Embryonic facial prominence (tissue), 1 donor: Measurements from ENCODE around the gene BCR.

Experiments
- DNase-seq: peaks from one replicate; pipeline ENCODE4 v3.0.0-alpha.2; 2016; ENCODE audit errors: extremely low spot score

BCR gene

GRCh38 chr22:23245045-23245798 lies 64.9 kb downstream of the BCR start:
- DNase-seq: no peak

DNA sequence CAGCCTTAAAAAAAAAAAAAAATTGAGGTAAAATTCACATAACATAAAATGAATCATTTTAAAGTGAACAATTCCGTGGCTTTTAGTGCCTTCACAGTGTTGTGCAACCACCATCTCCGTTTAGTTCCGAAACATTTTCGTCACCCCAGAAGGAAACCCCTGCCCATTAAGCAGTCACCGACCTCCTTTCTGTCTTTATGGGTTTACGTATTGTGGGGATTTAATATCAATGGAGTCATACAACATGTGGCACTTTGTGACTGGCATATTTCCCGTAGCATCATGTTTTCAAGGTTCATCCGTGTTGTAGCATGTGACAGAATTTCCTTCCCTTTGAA lies 65.5 kb downstream of the BCR start:
- no peak for DNase-seq

- DNase-seq: no peak
Measured at GRCh38 chr22:23246982-23247766, 66.9 kb downstream of the BCR start.

DNA sequence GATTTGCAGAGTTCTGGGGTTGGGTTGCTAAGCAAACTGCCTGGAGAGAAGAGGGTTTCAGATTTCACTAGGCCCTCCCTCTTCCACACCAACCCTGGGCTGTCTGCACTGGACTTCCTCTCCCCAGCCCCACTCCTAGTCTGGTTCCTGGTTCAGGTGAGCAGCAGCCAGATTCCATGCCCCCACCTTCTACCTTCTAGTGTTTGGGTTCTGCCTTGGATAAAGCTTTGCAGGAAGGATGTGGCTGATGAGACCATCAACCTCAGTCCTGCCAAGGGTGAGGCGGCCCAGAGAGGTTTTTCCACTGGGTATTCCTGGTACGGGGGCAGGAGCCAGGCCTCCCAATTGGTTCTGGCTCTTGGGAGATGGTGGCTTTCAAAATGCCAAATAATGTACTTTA lies 68.3 kb downstream of the BCR start:
- no peak for DNase-seq

GRCh38 chr22:23250056-23250784 lies 69.9 kb downstream of the BCR start:
- no peak for DNase-seq

DNA sequence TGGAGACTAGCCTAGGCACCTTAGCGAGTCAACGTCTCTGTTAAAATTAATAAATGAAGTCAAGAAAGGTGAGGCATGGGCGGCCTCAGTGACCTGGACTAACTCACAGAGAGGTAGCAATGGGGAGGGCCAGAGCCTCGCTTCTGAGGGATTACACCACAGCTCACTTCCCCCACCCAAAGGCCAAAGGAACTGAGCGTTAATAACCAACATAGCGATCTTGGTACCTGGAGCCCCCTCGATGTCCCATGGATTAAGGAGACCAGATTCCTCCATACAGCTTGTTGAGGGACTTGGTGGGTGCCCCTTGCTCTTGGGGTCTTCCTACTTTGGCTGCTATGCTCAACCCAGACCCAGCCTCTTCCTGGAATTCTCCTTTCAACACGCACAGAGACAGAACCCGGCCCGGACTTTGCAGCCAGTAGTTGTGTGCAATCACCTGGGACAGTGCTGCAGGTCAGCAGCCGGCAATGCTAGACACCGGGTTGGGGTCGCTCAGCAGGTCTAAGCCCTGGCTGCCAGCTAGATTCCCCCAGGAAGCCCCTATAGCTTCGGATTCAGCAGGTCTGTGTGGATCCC lies 70.6 kb downstream of the BCR start:
- no peak for DNase-seq

- DNase-seq: no peak
Measured at GRCh38 chr22:23251445-23252093, 71.3 kb downstream of the BCR start.

- no peak for DNase-seq
Measured at GRCh38 chr22:23253475-23254055, 73.3 kb downstream of the BCR start.

DNA sequence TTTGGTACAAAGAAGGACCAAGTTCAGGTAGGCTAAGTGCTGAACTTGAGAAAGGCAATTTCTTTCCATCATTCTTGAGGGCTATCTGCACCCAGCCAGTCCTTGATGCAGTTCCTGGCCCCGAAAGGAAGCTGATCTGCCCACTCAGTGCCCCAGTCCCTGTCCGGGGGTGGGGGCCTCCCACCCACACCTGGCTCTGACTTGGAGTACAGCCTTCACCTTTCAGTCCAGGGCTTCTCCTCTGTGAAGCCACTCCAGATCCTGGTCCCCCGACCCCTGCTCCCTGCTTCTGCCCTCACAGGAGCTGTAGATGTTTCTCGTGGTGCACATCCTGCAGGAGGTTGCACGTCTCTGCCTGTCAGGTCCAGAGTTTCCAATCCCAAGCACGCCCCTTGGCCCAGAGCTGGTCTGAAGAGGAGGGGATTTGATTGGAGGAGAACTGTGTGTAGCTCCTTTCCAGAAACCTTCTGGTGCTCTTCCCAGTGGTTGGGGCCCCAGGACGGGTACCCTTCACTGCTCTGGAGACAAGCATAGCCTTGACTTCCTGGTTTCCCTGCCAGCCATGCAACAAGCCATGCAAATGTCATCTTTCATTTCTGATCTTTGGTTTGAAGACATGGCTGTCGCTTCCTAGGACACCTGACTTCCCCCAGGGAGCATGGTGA lies 75.3 kb downstream of the BCR start:
- no peak for DNase-seq

GRCh38 chr22:23256171-23256932 lies 76.0 kb downstream of the BCR start:
- DNase-seq: no peak

DNA sequence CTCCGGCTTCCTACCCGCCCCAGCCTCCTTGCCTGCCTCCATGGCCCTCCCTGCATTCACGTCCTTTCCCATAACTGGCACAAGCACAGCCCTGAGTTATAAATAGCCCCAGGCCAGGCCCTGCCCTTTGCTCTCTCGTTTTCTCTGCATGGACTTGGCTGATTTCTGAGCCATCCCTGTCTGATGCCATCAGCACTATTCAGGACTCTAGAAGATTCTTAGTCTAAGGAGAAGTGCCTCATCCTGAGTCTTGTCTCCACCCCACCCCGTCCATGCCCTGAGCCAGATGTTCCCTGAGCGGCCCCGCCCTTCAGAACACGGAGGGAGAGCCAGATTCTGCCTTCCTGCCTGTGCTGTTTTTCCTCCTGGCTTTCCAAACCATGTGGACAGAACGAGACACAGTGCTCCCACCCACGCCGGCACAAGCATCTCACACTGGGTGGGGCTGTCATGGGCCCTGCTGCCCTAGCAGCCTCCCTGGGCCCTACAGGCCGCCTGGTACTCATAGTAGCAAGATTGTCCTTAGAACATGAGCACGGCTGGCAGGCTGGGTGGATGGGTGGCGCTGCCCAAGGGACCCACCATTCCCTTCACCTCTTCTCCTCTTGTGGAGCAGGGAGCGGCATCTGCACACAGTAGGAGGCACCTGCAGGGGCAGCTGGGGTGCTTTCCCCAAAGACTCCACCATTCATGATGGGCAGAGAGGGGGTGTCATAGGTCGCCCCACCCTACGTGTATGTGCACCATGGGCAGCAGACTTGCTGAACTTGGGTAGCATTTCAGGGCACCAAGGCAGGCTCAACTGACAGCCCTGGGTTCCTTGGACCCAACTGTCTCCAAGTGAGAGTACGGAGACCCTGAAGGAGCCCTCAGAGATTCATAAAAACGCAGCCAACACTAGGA lies 76.9 kb downstream of the BCR start:
- DNase-seq: no peak

GRCh38 chr22:23257889-23258825 lies 77.8 kb downstream of the BCR start:
- DNase-seq: no peak

DNA sequence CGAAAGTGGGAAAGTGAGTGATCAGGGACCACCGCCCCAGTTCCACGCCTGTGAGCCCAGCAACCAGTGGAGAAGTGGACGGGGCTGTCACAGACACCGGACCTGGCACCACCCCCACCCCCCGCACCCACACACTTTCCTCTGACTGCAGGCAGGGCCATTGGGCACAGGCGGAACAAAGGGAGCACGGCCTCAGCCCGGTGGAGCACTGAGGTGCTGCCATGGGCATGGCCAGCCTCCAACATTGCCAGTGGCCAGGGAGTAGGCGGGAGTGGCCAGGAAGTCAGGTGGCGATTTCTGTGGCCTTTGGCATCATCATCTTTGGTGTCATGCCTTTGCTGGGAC lies 78.5 kb downstream of the BCR start:
- DNase-seq: no peak

DNA sequence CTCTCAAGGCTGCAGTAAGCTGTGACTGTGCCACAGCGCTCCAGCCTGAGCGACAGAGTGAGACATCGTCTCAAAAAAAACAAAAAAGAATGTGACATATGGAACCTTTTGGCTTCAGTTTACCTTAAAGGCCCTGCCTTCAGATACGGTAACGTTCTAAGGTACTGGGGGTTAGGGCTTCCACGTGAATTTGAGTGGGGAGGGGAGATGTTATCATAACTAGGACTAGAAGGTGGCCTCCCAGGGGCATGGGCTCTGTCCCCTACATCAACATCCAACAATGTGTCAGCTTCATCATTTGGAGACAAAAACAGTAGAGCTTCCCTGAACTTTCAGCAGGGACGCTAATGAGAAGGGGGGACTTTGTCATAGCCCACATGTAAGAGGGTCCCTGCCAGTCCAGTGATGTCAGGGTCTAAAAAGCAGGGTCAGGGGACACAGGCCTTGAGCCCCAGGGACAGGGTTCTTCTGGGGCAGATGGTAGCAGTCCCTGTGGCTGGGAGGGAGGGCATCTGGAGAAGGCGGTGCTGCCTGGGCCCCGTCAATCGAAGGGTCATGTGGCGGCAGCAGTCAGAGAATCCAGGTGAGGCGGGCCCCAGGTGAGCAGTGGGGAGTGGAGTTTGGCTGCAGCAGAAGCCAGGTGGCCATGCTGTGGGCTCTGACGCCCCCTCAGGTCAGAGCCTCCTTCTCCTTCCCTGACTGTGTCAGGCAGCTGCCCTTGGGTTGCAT lies 79.8 kb downstream of the BCR start:
- DNase-seq: no peak

DNA sequence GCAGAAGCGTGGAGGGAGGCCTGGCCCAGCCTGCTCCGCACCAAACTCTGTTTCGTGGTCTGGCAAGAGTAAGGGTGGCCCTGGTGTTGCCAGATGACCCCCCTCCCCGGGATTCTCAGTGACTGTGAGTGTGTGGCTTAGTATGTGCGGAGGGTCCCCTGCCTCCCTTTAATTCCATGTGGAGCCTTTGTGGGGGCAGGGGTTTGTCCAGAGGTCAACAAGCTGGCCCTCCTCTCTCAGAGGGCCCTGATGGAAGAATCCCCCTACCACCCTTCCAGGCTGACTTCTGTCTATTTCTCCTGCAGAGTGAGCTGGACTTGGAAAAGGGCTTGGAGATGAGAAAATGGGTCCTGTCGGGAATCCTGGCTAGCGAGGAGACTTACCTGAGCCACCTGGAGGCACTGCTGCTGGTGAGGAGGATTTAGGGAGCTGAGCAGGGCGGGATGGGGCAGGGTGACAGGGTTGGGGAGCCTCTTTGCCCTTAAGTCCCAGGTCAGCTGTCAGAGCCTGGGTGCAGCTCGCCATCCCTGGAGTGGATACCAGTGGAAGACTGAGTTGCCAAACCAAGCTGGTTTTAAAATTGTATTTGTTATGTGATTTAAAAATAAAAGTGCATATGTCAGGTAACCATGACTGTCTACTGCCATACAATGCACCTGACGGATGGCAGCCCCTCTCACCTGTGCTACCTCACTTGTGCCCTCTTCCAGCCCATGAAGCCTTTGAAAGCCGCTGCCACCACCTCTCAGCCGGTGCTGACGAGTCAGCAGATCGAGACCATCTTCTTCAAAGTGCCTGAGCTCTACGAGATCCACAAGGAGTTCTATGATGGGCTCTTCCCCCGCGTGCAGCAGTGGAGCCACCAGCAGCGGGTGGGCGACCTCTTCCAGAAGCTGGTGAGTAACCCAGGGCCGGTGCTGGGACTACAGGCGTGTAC lies 80.6 kb downstream of the BCR start:
- DNase-seq: no peak

- no peak for DNase-seq
Measured at GRCh38 chr22:23261900-23262450, 81.7 kb downstream of the BCR start.
